Stimulated activated CD4-positive, alpha-beta T cell treated with anti-CD3 and anti-CD28 coated beads, Interleukin-2, amount 100 ng/mL, for 48 hours (primary cell): Measurements from ENCODE around the gene TMEM219.
"Not testable (repeated sequence)": the region's sequence is repeated elsewhere in the genome, so short reads cannot be mapped to it uniquely, and the experiment has no call there.

Source experiments
- DNase-seq, 2 donors: peaks; one replicate each; pipeline ENCODE4 v3.0.0-alpha.2; 2020

TMEM219 gene

DNA sequence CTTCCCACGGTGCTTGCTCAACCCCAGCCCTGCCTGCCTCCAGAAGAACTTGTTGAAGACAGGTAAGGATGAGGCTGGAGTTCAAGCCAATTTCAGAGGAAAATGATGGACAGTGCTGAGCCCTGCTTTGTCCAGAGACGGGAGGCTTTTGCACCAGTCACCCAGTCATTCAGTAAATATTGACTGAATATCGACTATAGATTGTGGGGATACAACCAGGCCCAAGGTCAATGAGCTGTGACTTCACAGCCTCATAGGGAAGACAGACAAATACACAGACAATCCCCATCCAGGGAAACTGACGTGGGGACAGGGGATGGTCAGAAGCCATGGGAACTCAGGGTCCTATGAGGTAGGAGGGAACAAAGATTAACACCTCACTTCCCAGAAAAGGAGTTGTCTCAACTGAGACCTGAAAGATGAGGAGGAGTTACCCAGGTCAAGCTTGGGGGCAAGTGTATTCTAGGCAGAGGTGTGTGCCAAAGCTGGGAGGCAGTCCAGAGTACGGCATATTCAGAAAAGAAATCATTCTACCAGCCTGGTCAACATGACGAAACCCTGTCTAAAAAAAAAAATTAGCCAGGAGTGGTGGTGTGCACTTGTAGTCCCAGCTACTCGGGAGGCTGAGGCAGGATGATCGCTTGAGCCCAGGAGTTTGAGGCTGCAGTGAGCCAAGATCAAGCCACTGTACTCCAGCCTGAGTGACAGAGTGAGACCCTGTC lies 54.8 kb downstream of the TMEM219 start:
- no peak for DNase-seq

DNA sequence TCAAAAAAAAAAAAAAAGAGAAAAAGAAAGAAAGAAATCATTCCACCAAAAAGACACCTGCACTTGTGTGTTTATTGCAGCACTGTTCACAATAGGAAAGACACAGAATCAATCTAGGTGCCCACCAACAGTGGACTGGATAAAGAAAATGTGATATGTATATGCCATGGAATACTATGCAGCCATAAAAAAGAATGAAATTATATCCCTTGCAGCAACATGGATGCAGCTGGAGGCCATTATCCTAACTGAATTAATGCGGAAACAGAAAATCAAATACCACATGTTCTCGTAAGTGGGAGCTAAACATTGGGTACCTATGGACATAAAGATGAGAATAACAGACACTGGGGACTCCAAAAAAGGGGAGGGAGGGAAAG lies 55.4 kb downstream of the TMEM219 start:
- DNase-seq = no peak

DNA sequence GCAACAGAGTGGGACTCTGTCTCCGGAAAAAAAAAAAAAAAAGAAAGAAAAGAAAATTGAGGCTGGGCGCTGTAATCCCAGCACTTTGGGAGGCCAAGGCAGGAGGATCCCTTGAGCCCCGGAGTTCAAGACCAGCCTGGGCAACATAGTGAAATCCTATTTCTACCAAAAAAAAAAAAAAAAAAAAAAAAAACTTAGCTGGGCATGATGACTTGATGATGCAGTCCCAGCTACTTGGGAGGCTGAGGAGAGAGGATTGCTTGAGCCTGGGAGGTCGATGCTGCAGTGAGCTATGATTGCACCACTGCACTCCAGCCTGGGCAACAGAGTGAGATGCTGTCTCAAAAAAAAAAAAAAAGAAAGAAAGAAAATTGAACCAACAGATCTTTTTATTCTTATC lies 56.1 kb downstream of the TMEM219 start:
- DNase-seq = not testable (repeated sequence)

DNA sequence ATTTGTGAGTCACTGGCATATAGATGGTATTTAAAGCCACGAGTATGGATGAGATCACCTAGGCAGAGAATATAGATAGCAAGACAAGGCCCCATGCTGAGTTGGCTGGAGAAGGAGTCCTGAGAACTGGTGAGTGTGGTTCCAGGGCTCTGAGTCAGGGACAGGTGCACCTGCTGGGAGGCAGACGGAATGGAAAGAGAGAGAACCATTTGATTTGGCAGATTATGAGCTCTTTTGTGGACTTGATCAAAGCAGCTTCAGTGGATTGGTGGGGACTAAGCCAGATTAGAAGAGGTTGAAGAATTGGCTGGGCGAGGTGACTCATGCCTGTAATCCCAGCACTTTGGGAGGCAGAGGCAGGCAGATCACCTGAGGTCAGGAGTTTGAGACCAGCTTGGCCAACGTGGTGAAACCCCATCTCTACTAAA lies 56.9 kb downstream of the TMEM219 start:
- DNase-seq = no peak
